GOT3 (cell line): ENCODE measurements around the gene SLC6A3.
"Not testable (repeated sequence)": the region's sequence is repeated elsewhere in the genome, so short reads cannot be mapped to it uniquely, and the experiment has no call there.

Experiments used
- DNase-seq: peaks from one replicate; lab custom pipeline; 2025; ENCODE audit warnings: mixed read lengths; lab: John Stamatoyannopoulos, UW

The SLC6A3 gene

DNA sequence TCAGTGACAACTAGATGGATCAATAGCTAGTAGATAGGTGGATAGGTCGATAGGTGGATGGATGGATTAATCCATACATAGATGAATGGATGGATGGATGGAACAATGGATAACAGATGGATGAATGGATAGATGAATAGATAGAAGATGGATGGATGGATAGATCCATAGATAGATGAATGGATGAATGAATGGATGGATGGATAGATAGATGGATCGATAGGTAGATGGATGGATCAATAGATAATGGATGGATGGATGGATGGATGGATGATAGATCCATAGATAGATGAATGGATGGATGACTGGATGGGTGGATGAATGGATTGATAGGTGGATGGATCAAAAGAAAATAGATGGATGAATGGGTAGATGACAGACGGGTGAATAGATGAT, 5.1 kb downstream of the SLC6A3 start:
- no peak for DNase-seq

DNA sequence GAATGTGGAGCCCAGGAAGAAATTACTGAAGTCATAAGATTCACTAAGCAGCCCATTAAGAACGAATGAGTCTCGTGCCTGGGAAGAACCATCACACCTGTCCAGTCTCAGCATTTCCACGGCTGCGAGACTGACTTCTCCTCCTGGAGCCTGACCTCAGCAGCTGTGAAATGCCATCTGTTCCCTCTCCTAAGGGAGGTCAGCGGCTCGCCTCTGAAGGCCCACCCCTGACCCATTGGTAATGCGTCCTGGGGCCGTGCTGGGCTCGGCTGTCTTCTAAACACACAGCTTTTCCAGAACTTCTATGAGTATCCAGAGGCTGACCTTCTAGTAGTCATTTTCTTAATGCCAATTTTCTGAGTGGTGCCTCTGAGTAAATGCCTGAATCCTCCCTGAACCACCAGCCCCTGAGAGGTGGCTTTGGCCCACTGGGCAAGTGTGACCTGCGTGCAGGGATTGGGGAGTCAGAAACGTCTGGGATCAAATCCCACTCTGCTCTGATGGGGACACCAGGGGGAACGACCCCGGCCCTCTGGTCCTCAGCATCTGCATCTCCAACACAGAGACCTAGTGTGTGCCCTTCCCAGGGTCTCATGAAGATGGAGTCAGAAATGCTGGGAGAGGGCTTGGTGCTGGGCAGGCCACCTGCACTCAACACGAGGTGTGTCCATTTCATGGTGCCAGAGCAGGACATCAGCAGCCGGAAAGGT, 5.7 kb downstream of the SLC6A3 start:
- DNase-seq = no peak

GRCh38 chr5:1438871-1439270, 6.4 kb downstream of the SLC6A3 start:
- DNase-seq = no peak

GRCh38 chr5:1437876-1438559, 7.2 kb downstream of the SLC6A3 start:
- DNase-seq = no peak

DNA sequence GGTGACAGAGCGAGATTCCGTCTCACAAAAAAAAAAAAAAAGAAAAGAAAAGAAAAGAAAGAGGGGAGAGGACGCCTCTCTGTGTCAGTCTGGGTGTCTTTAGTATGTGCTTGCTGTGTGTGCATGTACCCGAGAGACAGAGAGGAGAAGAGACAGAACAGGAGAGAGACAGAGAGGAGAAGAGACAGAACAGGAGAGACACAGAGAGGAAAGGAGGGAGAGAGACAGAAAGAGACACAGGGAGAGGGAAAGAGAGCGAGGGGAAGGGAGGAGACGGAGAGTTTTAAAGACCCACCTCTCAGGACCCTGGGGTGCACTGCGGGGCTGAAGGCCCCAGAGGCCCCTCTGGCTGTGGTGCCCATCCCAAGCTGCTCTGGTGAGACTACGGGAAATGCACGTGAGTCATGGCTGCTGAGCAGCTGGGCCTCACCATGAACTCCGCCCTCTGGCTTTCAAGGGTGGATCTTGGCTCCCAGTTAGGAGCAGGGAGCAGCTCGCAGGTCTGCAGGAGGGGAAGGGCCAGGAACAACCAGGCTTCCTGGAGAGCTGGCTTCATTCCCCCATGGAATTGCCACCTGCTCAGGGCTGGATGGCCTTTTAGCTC, 7.9 kb downstream of the SLC6A3 start:
- DNase-seq = no peak

DNA sequence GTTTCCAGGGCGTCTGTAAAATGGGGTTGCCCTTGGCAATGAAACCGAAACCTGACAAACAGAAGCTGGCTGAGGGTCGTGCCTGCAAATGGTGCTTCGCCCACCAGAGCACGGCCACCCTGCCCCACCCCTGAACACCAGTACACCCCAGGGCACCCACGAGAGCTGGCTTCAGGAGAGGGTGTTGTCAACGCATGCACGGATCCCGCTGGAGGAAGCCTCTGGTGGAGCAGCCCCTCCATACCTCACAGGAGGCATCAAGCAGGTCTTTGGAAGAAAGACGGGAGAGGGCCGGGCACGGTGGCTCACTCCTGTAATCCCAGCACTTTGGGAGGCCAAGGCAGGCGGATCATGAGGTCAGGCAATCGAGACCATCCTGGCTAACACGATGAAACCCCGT, 8.6 kb downstream of the SLC6A3 start:
- no peak for DNase-seq

GRCh38 chr5:1436036-1436435, 9.2 kb downstream of the SLC6A3 start:
- no peak for DNase-seq

GRCh38 chr5:1435369-1435768, 9.9 kb downstream of the SLC6A3 start:
- no peak for DNase-seq

DNA sequence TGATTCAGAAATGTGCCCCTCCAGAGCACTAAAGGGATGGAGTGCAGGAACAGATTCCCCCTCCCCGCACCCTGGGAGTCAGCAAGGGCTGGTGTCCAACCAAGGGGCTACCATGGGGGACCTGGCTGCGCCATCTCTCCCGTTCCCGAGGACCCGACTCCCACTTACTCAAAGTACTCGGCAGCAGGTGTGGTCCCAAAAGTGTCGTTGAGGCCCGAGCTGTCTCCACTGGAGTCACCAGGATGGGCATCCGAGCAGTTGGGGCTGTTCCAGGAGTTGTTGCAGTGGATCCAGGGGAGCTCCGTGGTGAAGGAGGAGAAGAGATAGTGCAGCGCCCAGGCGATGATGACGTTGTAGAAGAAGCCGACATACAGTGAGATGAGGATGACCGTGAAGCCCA, 12.9 kb downstream of the SLC6A3 start:
- DNase-seq = no peak

GRCh38 chr5:1431896-1432295, 13.3 kb downstream of the SLC6A3 start:
- no peak for DNase-seq

DNA sequence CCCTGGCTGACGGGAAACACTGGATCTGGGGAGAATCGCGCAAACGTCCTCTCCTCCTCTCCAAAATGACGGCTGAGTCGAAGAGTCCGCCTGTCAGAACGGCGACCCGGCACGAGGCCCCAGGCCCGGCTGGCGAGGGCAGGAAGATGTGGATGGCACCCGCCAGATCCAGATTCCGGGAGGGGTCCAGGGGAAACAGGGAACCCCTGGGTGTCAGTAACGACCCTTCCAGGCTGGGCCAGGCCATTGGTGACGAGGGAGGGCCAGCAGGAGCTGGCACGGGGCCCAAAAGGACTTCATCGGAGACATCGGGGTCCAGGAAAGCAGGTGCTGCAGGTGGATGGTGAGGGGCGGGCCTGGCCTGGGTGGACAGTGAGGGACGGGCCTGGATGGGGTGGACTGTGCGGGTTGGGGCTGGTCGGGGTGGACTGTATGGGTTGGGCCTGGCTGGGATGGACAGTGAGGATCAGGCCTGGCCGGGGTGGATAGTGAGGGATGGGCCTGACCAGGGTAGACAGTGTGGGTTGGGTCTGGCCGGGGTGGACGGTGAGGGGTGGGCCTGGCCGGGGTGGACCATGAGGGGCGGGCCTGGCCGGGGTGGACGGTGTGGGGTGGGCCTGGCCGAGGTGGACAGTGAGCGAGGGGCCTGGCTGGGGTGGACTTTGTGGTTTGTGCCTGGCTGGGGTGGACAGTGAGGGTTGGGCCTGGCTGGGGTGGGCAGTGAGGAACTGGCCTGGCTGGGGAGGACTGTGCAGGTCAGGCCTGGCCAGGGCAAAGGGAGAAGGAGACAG, 14.0 kb downstream of the SLC6A3 start:
- no peak for DNase-seq

GRCh38 chr5:1430121-1430795, 15.0 kb downstream of the SLC6A3 start:
- DNase-seq = no peak

DNA sequence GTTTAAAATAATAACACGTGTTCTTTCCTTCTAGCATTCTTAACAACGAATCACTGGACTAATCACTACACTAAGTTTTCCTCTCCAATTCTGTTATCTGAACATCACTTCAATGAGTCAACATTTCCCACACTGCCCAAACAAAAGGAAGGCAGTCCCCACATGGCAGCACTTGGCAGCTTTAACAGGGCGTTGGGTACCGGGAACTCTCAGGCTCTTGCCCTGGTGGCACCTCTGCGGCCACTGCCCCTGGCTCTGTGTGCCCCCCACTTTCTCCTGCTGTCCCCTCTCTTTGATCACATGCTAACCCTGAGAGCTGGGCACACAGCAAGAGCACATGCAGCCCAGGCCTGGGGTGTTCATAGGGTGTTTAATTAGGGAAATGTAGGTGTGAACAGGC, 15.7 kb downstream of the SLC6A3 start:
- no peak for DNase-seq

DNA sequence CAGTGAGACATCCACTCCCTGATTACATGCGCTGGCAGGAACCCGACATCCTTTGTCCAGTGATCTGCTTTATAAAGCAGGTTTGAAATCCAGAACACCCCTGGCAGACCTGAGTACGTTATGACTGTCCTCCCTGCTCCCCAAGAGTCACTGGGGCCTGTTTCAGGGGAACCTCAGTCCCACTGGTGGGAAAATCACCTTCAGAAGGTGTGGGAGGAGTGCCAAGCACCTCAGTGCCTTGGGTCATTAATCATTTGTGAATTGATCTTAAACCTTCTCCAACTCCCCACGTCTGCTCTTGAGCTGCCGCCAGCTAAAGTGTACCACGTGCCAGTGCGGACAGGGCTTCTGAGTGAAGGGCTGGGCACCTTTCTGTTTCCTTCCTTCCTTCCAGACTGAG, 16.2 kb downstream of the SLC6A3 start:
- no peak for DNase-seq

DNA sequence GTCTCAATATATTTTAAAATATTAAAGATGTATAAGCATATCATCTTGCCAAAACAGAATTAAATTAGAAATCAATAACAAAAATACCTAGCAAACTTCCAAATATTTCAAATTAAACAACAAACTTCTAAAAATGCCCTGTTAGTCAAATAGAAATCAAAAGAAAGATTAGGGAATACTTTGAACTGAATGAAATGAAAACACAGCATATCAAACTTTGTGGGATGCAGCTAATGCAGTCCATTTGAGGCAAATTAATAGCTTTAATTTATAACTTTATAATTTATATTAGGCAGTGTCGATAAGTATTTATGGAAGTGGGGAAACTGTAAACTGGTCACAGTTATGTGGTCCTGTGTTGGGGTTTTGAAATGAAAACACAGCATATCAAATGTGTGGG, 17.1 kb downstream of the SLC6A3 start:
- DNase-seq = no peak

- no peak for DNase-seq
These were observed 20.5 kb downstream of the SLC6A3 start for GRCh38 chr5:1424716-1425115.

DNA sequence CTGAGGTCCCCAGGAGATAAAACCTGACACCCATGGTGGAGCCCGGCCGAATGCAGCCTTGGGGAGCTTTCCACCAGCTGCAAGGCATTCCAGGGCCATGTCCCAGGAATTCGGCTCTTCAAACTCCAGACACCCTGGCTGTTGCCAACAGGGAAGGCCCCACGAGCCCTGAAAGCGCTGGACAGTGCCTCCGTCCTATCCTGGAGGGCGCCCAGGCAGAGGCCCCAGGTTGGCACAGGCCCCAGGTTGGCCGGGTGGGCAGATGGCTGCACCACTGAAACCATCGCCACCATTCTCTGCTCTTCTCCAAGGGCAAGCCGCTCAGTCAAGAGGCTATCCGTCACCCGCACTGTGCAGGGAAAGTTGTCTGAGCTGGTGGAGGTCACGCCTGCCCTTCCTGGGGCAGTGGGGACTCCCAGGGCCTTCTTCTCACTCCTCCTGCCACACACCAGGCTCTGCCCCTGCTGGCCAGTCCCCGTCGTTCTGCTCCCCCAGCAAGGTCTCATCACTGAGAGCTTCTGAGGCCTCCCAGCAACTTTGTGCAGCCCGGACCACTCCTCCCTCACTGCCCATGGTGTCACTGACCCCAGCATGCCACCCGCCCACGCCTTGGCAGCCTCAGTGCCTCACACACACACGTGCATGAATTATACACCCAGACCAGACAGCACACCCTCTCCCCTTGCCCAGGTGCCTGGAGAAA, 21.2 kb downstream of the SLC6A3 start:
- no peak for DNase-seq

- not testable (repeated sequence) for DNase-seq
These were observed 22.7 kb downstream of the SLC6A3 start for GRCh38 chr5:1422522-1422921.

DNA sequence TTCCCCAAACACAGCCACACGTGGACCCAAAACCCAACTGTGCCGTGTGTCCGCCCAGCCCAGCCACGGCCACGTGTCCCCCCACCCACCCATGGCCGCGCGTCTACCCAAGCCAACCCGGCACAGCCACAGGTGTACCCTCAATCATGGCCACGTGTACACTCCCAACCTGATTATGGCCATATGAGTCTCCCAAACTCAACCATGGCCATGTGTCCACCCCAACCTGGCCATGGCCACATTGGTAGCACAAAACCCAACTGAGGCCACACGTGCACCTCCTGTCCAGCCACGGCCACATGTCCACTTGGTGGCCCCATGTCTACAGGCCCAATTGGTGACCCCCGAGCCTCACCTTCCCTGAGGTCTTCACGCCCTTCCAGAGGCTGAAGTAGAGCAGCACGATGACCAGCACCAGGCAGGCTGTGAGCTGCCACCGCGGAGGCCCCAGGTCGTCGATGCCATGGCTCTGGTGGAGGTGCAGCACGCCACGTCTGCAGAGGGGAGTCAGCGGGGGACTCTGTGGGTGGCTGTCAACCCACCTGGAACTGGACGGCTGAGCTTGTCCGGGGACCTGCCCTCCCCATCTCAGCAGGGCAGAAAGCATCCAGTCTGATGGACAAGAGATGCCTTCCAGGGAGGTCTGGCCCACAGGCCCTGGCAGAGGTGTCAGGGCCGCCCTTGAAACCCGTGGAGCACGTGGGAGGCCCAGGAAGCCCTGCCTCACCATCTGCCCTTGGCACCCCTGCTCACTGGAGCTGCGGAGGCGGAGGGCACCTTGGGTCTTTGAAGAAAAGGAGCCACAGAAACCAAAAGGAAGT, 23.5 kb downstream of the SLC6A3 start:
- DNase-seq = no peak
